Left renal cortex interstitium (tissue), 4 donors: ENCODE data around the gene TBCA. TPM values are rescaled to one million over a fixed set of nuclear protein-coding genes. Genes with fewer than 3 reads are reported as not detected.

ENCODE experiments used
- DNase-seq, 4 donors: peaks; one replicate each; pipeline ENCODE4 v3.0.0-alpha.2; 2013; ENCODE audit warnings: low read depth in 4 of 4, low spot score in 2 of 4, missing footprints in 1 of 4
- polyA plus RNA-seq, 4 donors: library from polyadenylated mRNA; unstranded; fragments of 120-200 nt; gene quantifications; one replicate each; pipeline ENCODE4 v1.2.1, GENCODE V29; 2013; ENCODE audit not compliant: insufficient read length in 4 of 4

The TBCA gene
- polyA plus RNA-seq: 100 to 1,000 TPM; 230 to 331 (median 278) TPM

GRCh38 chr5:77775790-77776553 is at the start of gene TBCA:
Gene TBCA, minus strand, starts transcription at chr5:77776339. Its CDS starts 82 bp downstream, at chr5:77776257.
- DNase-seq: peak; percentile 84 to 90 (median 88)

- DNase-seq: no peak
Measured at GRCh38 chr5:77824981-77825380, 48.8 kb upstream of the TBCA start.

GRCh38 chr5:77816686-77817085 is 40.5 kb upstream of the TBCA start:
- no peak for DNase-seq

- no peak for DNase-seq
Measured at GRCh38 chr5:77812926-77813589, 36.9 kb upstream of the TBCA start.

GRCh38 chr5:77806213-77806843 is 30.2 kb upstream of the TBCA start:
- DNase-seq: no peak

- DNase-seq: no peak
Measured at GRCh38 chr5:77798456-77798855, 22.3 kb upstream of the TBCA start.

- no peak for DNase-seq
Measured at GRCh38 chr5:77797136-77797535, 21.0 kb upstream of the TBCA start.

- no peak for DNase-seq
Measured at GRCh38 chr5:77795846-77796245, 19.7 kb upstream of the TBCA start.

GRCh38 chr5:77795268-77795667 is 19.1 kb upstream of the TBCA start:
- DNase-seq: no peak

- no peak for DNase-seq
Measured at GRCh38 chr5:77791926-77792325, 15.8 kb upstream of the TBCA start.

- DNase-seq: no peak
Measured at GRCh38 chr5:77791356-77791755, 15.2 kb upstream of the TBCA start.

GRCh38 chr5:77785229-77785628 is 9.1 kb upstream of the TBCA start:
- no peak for DNase-seq

GRCh38 chr5:77784735-77785134 is 8.6 kb upstream of the TBCA start:
- no peak for DNase-seq

- DNase-seq: no peak
Measured at GRCh38 chr5:77781076-77781475, 4.9 kb upstream of the TBCA start.

- DNase-seq: no peak
Measured at GRCh38 chr5:77778881-77779438, 2.8 kb upstream of the TBCA start.

- DNase-seq: no peak
Measured at GRCh38 chr5:77778398-77778797, 2.3 kb upstream of the TBCA start.

- DNase-seq: no peak
Measured at GRCh38 chr5:77777911-77778310, 1.8 kb upstream of the TBCA start.

GRCh38 chr5:77777281-77777892 is 1.2 kb upstream of the TBCA start:
- no peak for DNase-seq

GRCh38 chr5:77776554-77777206 is 541 bp upstream of the TBCA start:
- peak in 1 of 4 donors; percentile 39 for DNase-seq
